Heart left ventricle (tissue), 13 donors: ENCODE data around the gene EDC4.

ENCODE experiments used
- POLR2A ChIP-seq, 2 donors: fragments of 450-650 bp; IDR thresholded peaks; one replicate each; pipeline ENCODE4 v1.6.1; 2017; ENCODE audit warnings: antibody characterized with exemption in 2 of 2, mild to moderate bottlenecking in 2 of 2, moderate library complexity in 2 of 2
- TF ChIP-seq, protein P1 (sequence below), 12 donors: fragments of 200-600 bp; sonication (generic) in 4 of 12; IDR thresholded peaks; one replicate each; pipeline versions ENCODE4 v1.5.0 to v1.8.0; 2018 to 2022; ENCODE audit warnings: antibody characterized with exemption in 12 of 12, mild to moderate bottlenecking in 5 of 12
- donor health status: ischemic (EF 13 %, LVEDD 7.1; RV severe dilation, severe dysfunction).
- donor health status: DM: no; HTN: yes; CAD: no.
- donor health status: DM: no; HTN: no; CAD: no.
- donor health status: ischemic (EF 25% LVEDD 6.9; RV normal size, moderate dysfunction).
- donor health status: ischemic (EF 25% LVEDD 5.7; RV mildly dilated, moderate dysfunction).
- donor health status: ischemic (EF 35%, LVEDD 5.7; RV mildly dilated, moderate dysfunction).
- donor health status: nonischemic (EF 11% LVEDD 7.7; RV severe dilation, severe dysfunction).
- donor health status: DM: yes; HTN: yes; CAD: no.
- donor health status: PGD.
- donor health status: ischemic (EF 29% LVEDD 5.4; RV normal size, mild dysfunction).
- donor health status: nonischemic (EF 23%, LVEDD 6.1; RV moderate dilation, normal function).

DNA sequence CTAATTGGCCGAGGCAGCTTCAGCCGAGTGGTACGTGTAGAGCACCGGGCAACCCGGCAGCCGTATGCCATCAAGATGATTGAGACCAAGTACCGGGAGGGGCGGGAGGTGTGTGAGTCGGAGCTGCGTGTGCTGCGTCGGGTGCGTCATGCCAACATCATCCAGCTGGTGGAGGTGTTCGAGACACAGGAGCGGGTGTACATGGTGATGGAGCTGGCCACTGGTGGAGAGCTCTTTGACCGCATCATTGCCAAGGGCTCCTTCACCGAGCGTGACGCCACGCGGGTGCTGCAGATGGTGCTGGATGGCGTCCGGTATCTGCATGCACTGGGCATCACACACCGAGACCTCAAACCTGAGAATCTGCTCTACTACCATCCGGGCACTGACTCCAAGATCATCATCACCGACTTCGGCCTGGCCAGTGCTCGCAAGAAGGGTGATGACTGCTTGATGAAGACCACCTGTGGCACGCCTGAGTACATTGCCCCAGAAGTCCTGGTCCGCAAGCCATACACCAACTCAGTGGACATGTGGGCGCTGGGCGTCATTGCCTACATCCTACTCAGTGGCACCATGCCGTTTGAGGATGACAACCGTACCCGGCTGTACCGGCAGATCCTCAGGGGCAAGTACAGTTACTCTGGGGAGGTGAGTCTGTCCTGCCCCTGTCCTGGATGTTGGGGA is 36.3 kb downstream of the EDC4 start:
- TF ChIP-seq POLR2A (IDR thresholded peaks at IDR 0.05) = no peak
- TF ChIP-seq, protein P1, sequence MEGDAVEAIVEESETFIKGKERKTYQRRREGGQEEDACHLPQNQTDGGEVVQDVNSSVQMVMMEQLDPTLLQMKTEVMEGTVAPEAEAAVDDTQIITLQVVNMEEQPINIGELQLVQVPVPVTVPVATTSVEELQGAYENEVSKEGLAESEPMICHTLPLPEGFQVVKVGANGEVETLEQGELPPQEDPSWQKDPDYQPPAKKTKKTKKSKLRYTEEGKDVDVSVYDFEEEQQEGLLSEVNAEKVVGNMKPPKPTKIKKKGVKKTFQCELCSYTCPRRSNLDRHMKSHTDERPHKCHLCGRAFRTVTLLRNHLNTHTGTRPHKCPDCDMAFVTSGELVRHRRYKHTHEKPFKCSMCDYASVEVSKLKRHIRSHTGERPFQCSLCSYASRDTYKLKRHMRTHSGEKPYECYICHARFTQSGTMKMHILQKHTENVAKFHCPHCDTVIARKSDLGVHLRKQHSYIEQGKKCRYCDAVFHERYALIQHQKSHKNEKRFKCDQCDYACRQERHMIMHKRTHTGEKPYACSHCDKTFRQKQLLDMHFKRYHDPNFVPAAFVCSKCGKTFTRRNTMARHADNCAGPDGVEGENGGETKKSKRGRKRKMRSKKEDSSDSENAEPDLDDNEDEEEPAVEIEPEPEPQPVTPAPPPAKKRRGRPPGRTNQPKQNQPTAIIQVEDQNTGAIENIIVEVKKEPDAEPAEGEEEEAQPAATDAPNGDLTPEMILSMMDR (IDR thresholded peaks at IDR 0.05) = no peak
